ENCODE results near the gene CKAP4. TPM values are rescaled to one million over a fixed set of nuclear protein-coding genes. Genes with fewer than 3 reads are reported as not detected.

The CKAP4 gene
- polyA plus RNA-seq, 2 of the 4 experiments (the other 2 are of a cell fraction), result 70.4 to 108 TPM

- TF ChIP-seq E2F6 (IDR thresholded peaks at IDR 0.05; ENCODE audit: borderline replicate concordance, low read depth), result no peak
These were observed 26.2 kb upstream of the CKAP4 start (continued) for GRCh38 chr12:106274012-106274411.

- FAIRE-seq (no peak), ATAC-seq (no peak), DNase-seq (ENCODE audit: low read depth in 1 of 2, low spot score in 1 of 2) (no peak)
- WGBS (ENCODE audit: missing lambda C conversion rate), result 80% methylated on average over 6 of the region's 6 CpGs
- H3K4me2 ChIP-seq, result no peak overlapping the region
- no peak for TF ChIP-seq ZSCAN20 (CRISPR knock-in tag; IDR thresholded peaks at IDR 0.05)
- TF ChIP-seq MYC (IDR thresholded peaks at IDR 0.05; ENCODE audit: borderline replicate concordance, low read length), result no peak
- TF ChIP-seq HMGXB4 (CRISPR knock-in tag; IDR thresholded peaks at IDR 0.05; ENCODE audit: borderline replicate concordance), result no peak
- TF ChIP-seq ZC3H11A (IDR thresholded peaks at IDR 0.05), result no peak
- TF ChIP-seq CBX8 (IDR thresholded peaks at IDR 0.05), result no peak
- no peak for TF ChIP-seq TP53 (CRISPR knock-in tag; IDR thresholded peaks at IDR 0.05)
- no peak for TF ChIP-seq MAFK (IDR thresholded peaks at IDR 0.05; ENCODE audit: partially characterized antibody)
- no peak for TF ChIP-seq HOXB5 (CRISPR knock-in tag; IDR thresholded peaks at IDR 0.05)
- no peak for TF ChIP-seq CBX2 (IDR thresholded peaks at IDR 0.05; ENCODE audit: borderline replicate concordance, low read depth)
- TF ChIP-seq KDM5A (IDR thresholded peaks at IDR 0.05), result no peak
- no peak for TF ChIP-seq JUN (IDR thresholded peaks at IDR 0.05)
- TF ChIP-seq RAD21 (conservative IDR thresholded peaks at IDR 0.05 in 1 of 2, IDR thresholded peaks at IDR 0.05 in 1 of 2), result no peak
- no peak for TF ChIP-seq MAZ (IDR thresholded peaks at IDR 0.05; ENCODE audit: borderline replicate concordance, low read depth, low read length)
- no peak for TF ChIP-seq ZFP36 (IDR thresholded peaks at IDR 0.05; ENCODE audit: borderline replicate concordance, partially characterized antibody)
- TF ChIP-seq PHF8 (IDR thresholded peaks at IDR 0.05; ENCODE audit: borderline replicate concordance, low read depth), result no peak
- TF ChIP-seq PBX3 (IDR thresholded peaks at IDR 0.05), result no peak
- TF ChIP-seq USF2 (IDR thresholded peaks at IDR 0.05), result no peak
- H3K9me3 ChIP-seq, result no peaks in the 10 kb centered on the region
- H3K4me1 ChIP-seq, result peaks cover 17% of the 10 kb centered on the region
- no peak overlapping the region for H3K27ac ChIP-seq
- ChIA-PET CTCF (interaction anchor here (0.6 to 0.9 kb wide), 2 partner anchors 8 to 22 kb away, joined by 3 read pairs; no protein-coding TSS in a partner anchor), POLR2A (no interaction called here)
- H3K4me3 ChIP-seq, result no peak overlapping the region
These were observed 25.7 kb upstream of the CKAP4 start for GRCh38 chr12:106273491-106273890.

- H3K4me2 ChIP-seq, result no peak overlapping the region
- H3K4me3 ChIP-seq, result no peak overlapping the region
- H3K4me1 ChIP-seq, result peaks cover 17% of the 10 kb centered on the region
- POLR2A ChIA-PET, result interaction anchor here (1.2 kb wide), 1 partner anchor 25 kb away, joined by 3 read pairs; no protein-coding TSS in a partner anchor
- CTCF ChIA-PET, result interaction anchor here (0.9 to 1.6 kb wide), 5 partner anchors 10 to 135 kb away, joined by 3 to 5 read pairs (median 3); no protein-coding TSS in a partner anchor
- WGBS (ENCODE audit: missing lambda C conversion rate), result 71% methylated on average over 5 of the region's 5 CpGs
- H3K9me3 ChIP-seq, result no peaks in the 10 kb centered on the region
- ATAC-seq, result no peak
- DNase-seq (ENCODE audit: low read depth in 1 of 2, low spot score in 1 of 2), result no peak
- FAIRE-seq, result no peak
- H3K27ac ChIP-seq, result no peak overlapping the region
- no peak for TF ChIP-seq HDAC2 (IDR thresholded peaks at IDR 0.05)
- TF ChIP-seq EHMT2 (IDR thresholded peaks at IDR 0.05; ENCODE audit: low read depth), result no peak
- TF ChIP-seq PHF8 (IDR thresholded peaks at IDR 0.05; ENCODE audit: borderline replicate concordance, low read depth), result no peak
- no peak for TF ChIP-seq ESRRA (IDR thresholded peaks at IDR 0.05; ENCODE audit: borderline replicate concordance, low read length)
- no peak for TF ChIP-seq JUN (IDR thresholded peaks at IDR 0.05)
- no peak for TF ChIP-seq CBX2 (IDR thresholded peaks at IDR 0.05; ENCODE audit: borderline replicate concordance, low read depth)
- TF ChIP-seq POLR2A (IDR thresholded peaks at IDR 0.05; ENCODE audit: low read length), result no peak
- no peak for TF ChIP-seq FOSB (CRISPR knock-in tag; IDR thresholded peaks at IDR 0.05)
- TF ChIP-seq BCL3 (IDR thresholded peaks at IDR 0.05), result no peak
- TF ChIP-seq PBX3 (IDR thresholded peaks at IDR 0.05), result no peak
- no peak for TF ChIP-seq RARB (CRISPR knock-in tag; IDR thresholded peaks at IDR 0.05)
These were observed 24.0 kb upstream of the CKAP4 start for GRCh38 chr12:106271575-106272505.
